Left ventricle myocardium inferior (tissue), 1 donor: ENCODE data around the gene SNRNP200. TPM values are rescaled to one million over a fixed set of nuclear protein-coding genes. Genes with fewer than 3 reads are reported as not detected.

Experiments used
- DNase-seq: peaks from one replicate; pipeline ENCODE4 v3.0.0-alpha.2; 2020
- H3K27ac ChIP-seq: fragments of 200-600 bp; replicated peaks from 2 replicates; pipeline ENCODE4 v1.8.0; 2021
- H3K27me3 ChIP-seq: fragments of 200-600 bp; 2 replicates; pipeline ENCODE4 v1.8.0; 2021; ENCODE audit warnings: low read depth
- H3K36me3 ChIP-seq: fragments of 200-600 bp; 2 replicates; pipeline ENCODE4 v1.8.0; 2021
- H3K4me1 ChIP-seq: fragments of 200-600 bp; 2 replicates; pipeline ENCODE4 v1.8.0; 2021
- H3K4me3 ChIP-seq: fragments of 200-600 bp; 2 replicates; pipeline ENCODE4 v1.8.0; 2021; ENCODE audit warnings: mild to moderate bottlenecking, moderate library complexity
- H3K9me3 ChIP-seq: fragments of 200-600 bp; replicated peaks from 2 replicates; pipeline ENCODE4 v1.8.0; 2021
- CTCF ChIP-seq: fragments of 200-600 bp; IDR thresholded peaks from 2 replicates; pipeline ENCODE4 v1.8.0; 2021; ENCODE audit warnings: antibody characterized with exemption, mild to moderate bottlenecking, borderline replicate concordance
- intact Hi-C: fragments of 100-400 bp; cut with micrococcal nuclease; formaldehyde crosslinking; loops from one replicate; pipeline ENCODE4 v1.11.0; 2022
- total RNA-seq: library from RNA; stranded (reverse); fragmentation: NEBNext Ultra II Directional; extraction: Animal tissue kit (Norgen Biotek cat#: 25700); gene quantifications from one replicate; pipeline ENCODE4 v1.2.1, GENCODE V29; 2021
- donor health status: DM: no; HTN: yes; CAD: no; lungs with severe emphysema.

The SNRNP200 gene
- total RNA-seq, 1 donor from 2014 or later: 54.8 TPM

DNA sequence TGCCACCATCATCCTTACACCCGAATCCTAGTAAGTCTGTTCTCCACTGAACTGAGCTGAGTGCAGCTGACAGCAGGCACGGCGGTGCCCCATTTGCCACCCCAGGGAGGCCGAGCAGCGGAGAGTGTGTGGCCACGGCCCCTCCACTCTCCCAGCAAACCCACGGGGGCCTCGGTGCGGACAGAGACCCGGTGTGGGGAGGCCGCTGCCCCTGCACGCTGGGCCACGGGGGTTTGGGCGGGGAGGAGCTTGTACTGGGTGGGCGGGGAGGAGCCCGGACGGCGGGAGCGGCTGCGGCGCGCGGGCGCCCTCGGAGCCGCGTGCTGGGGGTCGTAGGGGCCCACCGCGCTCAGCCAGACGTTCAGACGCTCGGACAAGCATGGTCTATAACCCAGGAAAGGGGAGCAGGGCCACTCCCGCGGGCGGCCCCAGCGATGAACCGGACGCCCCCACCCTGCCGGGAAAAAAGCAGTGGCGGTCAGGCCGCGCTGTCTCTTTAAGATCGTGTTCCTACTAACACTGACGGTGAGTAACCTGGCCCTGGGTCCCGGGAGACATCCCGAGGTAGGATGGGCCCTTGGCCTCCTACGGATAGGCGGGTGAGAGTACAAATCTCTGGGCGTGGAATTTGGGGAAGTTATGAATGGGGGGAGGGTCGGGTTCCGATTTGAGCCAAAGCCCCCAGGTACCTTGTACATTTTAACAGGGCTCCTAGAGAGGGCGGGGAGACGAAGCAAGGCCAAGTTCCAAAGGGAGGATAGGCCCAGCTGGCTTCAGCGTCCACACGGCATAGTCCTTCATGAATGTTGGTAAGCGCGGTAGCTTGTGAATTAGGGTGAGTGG lies 19.9 kb upstream of the SNRNP200 start, which contains the start of gene ITPRIPL1:
Gene ITPRIPL1, plus strand, starts transcription at position 277 of the 843 bp plus-strand sequence. Its CDS starts 523 bp downstream, at position 800.
- Histone ChIP-seq H3K27me3 (peaks cover 58% of the 10 kb centered on the region), H3K4me3 (peak within 1 kb of the TSS; percentile 77), H3K9me3 (no peaks in the 10 kb centered on the region), H3K36me3 (no peaks in the 10 kb centered on the region), H3K27ac (peak within 1 kb of the TSS; percentile 63), H3K4me1 (peaks cover 45% of the 10 kb centered on the region)
- TF ChIP-seq CTCF: no peak
- DNase-seq: no peak
- intact Hi-C loops: no loop called here

GRCh38 chr2:96324721-96325040 lies 19.3 kb upstream of the SNRNP200 start:
- no peak for DNase-seq
- Histone ChIP-seq H3K36me3 (no peaks in the 10 kb centered on the region), H3K9me3 (no peaks in the 10 kb centered on the region), H3K4me3 (peak overlapping the region; percentile 77), H3K4me1 (peaks cover 40% of the 10 kb centered on the region), H3K27me3 (peaks cover 63% of the 10 kb centered on the region), H3K27ac (peak overlapping the region; percentile 63)
- intact Hi-C loops: no loop called here
- no peak for TF ChIP-seq CTCF

DNA sequence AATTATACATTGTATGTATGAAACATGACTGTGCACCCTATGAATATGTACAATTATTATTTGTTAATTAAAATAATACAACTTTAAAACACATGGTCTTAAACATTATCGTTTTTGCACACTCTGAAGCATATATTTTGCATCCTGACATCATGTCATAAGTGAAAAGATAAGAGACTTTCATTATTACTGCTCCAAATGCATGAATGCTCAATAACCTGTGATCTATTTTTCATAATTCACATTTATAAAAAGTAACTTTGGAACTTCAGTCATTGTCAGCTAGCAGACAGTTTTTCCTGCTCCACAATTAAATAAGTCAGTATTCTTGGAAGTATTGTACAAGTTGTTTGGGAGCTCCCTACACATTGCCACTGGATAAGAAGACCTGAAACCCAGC lies 18.5 kb upstream of the SNRNP200 start:
- H3K27me3 ChIP-seq: peaks cover 72% of the 10 kb centered on the region
- no peak overlapping the region for H3K4me3 ChIP-seq
- H3K27ac ChIP-seq: no peak overlapping the region
- peaks cover 34% of the 10 kb centered on the region for H3K4me1 ChIP-seq
- intact Hi-C loops: no loop called here
- no peak for TF ChIP-seq CTCF
- no peaks in the 10 kb centered on the region for H3K36me3 ChIP-seq
- no peaks in the 10 kb centered on the region for H3K9me3 ChIP-seq
- DNase-seq: no peak

DNA sequence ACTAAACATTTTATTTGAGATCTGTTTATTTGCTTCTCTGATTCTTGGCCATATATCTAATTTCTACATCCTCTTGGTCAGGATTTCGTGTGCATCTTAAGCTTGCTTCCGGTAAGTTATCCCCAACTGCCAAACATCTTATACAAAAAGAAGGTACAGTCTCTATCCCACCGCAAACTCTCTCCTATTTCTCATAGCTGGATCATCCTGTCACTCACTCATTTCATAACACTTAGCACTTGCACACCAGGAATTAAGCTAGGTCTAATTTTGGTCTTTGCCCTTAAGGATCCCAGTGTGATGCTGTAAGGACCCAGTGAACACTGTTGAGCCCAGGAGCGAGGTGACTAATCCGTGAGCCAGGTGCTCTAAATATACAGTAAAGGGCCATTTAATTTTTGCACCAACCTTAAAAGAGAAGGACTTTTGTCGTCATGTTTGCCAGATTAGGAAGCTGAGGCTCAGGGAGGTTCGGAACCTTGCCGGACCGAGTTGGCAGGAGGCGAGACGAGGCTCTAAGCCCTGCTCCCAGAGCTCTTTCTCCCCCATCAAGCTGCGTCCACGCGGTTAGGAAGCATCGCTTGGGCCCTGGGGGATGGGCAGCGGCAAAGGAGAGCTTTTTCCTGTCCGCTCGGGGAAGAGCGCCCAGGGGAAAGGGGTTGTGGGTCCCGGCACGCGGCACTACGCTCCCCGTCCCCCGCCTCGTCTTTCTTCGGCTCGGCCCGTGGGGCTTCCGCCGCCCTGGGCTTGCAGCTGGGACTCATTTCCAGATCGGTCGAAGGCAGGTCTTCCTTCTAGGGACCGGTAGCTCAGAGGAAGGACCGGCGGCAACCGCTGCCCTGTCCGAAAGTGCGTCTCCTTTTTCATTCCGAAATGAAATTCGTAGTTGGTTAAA lies 15.6 kb upstream of the SNRNP200 start:
- H3K4me3 ChIP-seq: peak overlapping the region; percentile 80
- peak overlapping the region; percentile 78 for H3K27ac ChIP-seq
- H3K9me3 ChIP-seq: no peaks in the 10 kb centered on the region
- TF ChIP-seq CTCF: no peak
- peaks cover 96% of the 10 kb centered on the region for H3K27me3 ChIP-seq
- intact Hi-C loops: no loop called here
- H3K4me1 ChIP-seq: peaks cover 32% of the 10 kb centered on the region
- no peaks in the 10 kb centered on the region for H3K36me3 ChIP-seq
- DNase-seq: no peak

DNA sequence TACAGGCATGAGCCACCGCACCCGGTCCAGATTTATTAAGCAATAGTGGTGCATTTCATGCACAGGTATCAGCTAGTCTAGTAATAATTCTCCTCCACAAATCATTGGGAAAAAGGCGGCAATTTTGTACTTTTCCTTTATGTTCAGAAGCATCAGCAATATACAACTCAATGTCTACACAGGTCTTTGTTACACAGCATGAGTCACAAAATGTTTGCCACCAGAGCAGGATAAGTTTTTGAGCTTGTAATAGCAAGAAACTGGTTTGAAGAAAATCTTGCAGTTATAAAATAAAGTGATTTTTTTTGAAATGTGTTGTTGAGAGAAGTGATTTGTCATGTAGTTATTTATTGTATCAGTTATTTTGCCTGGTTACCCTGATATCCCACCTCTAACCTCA lies 15.0 kb upstream of the SNRNP200 start:
- peak overlapping the region; percentile 80 for H3K4me3 ChIP-seq
- intact Hi-C loops: no loop called here
- H3K9me3 ChIP-seq: no peaks in the 10 kb centered on the region
- peaks cover 90% of the 10 kb centered on the region for H3K27me3 ChIP-seq
- DNase-seq: no peak
- peaks cover 26% of the 10 kb centered on the region for H3K4me1 ChIP-seq
- TF ChIP-seq CTCF: no peak
- H3K27ac ChIP-seq: no peak overlapping the region
- no peaks in the 10 kb centered on the region for H3K36me3 ChIP-seq
